Thyroid gland (tissue), 4 donors: ENCODE data around the gene FAM76A.

Experiments
- CTCF ChIP-seq, 6 experiments: fragments of 200-600 bp in 3 of 6; fragments of 450-650 bp in 3 of 6; sonication (generic) in 3 of 6; IDR thresholded peaks; one replicate each; pipeline ENCODE4 v1.5.1; 2016 to 2019; ENCODE audit warnings: antibody characterized with exemption in 6 of 6, mild to moderate bottlenecking in 2 of 6, inconsistent platforms in 1 of 6, moderate library complexity in 1 of 6
- POLR2A ChIP-seq, 2 donors: fragments of 450-650 bp; IDR thresholded peaks; one replicate each; pipeline ENCODE4 v1.6.1; 2017; ENCODE audit warnings: antibody characterized with exemption in 2 of 2, mild to moderate bottlenecking in 2 of 2, moderate library complexity in 1 of 2

DNA sequence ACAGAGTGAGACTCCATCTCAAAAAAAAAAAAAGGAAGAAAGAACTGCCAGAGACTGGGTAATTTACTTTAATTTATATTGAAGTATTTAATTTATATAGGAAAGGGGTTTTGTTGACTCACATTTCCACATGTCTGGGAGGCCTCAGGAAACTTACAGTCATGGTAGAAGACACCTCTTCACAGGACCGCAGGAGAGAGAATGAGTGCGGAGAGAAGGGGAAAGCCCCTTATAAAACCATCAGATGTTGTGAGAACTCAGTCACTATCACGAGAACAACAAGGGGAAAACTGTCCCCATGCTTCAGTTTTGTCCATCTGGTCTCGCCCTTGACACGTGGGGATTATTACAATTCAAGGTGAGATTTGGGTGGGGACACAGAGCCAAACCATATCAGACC is 79.0 kb downstream of the FAM76A start:
- TF ChIP-seq CTCF (IDR thresholded peaks at IDR 0.05) (no peak), POLR2A (IDR thresholded peaks at IDR 0.05) (no peak)
